Activated CD4-positive, alpha-beta T cell treated with anti-CD3 and anti-CD28 coated beads, Interleukin-2, amount 50 U/mL, for 1 hour (primary cell): ENCODE measurements around the gene TRAPPC14.
"Not testable (repeated sequence)": the region's sequence is repeated elsewhere in the genome, so short reads cannot be mapped to it uniquely, and the experiment has no call there.

ENCODE experiments used
- DNase-seq: peaks from one replicate; pipeline ENCODE4 v3.0.0-alpha.2; 2020

The TRAPPC14 gene

GRCh38 chr7:100152937-100153666 is 5.4 kb downstream of the TRAPPC14 start:
- no peak for DNase-seq

GRCh38 chr7:100152404-100152803 is 6.1 kb downstream of the TRAPPC14 start:
- DNase-seq: no peak

- DNase-seq: peak; percentile 96
Measured at GRCh38 chr7:100148559-100149328, 9.8 kb downstream of the TRAPPC14 start, which contains the start of gene LAMTOR4. LAMTOR4 (plus strand) TSS chr7:100148918; CDS start chr7:100148973, 55 bp downstream.

DNA sequence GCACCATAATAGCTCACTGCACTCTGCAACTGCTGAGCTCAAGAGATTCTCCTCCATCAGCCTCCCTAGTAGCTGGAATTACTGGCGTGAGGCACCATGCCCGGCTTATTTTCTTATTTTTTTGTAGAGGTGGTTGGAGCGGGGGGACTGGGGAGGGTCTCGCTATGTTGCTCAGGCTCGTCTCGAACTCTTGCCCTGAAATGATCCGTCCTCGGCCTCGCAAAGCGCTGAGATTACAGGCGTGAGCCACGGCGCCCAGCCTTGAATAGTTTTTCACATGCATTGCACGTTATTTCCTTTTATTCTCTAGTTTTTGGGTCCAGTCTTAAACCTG is 10.3 kb downstream of the TRAPPC14 start:
- DNase-seq: no peak

DNA sequence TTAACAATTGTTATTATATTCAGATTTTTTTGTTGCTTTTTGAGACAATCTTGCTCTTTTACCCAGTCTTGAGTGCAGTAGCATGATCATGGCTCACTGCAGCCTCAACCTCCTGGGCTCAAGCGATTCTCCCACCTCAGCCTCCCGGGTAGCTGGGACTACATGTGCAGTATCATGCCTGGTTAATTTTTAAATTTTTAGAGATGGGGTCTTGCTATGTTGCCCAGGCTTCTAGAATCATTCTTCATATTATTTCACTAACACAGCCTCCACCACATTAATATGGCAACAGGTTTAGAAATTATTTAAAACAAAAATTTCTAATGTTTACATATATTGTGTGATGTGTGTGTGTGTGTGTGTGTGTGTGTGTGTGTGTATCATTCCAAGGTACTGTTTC is 11.2 kb downstream of the TRAPPC14 start:
- no peak for DNase-seq

DNA sequence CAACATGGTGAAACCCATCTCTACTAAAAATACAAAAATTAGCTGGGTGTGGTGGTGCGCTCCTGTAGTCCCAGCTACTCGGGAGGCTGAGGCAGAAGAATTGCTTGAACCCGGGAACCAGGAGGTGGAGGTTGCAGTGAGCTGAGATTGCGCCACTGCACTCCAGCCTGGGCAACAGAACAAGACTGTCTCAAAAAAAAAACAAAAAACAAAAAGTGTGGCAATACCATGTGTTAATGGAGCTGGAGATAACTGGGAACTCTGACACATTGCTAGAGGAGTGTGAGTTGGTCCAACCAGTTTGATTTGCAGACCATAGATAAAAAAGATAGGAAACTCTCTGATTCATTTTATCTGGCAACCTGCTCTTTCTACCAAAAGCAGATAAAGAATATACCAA is 12.2 kb downstream of the TRAPPC14 start:
- DNase-seq: not testable (repeated sequence)

DNA sequence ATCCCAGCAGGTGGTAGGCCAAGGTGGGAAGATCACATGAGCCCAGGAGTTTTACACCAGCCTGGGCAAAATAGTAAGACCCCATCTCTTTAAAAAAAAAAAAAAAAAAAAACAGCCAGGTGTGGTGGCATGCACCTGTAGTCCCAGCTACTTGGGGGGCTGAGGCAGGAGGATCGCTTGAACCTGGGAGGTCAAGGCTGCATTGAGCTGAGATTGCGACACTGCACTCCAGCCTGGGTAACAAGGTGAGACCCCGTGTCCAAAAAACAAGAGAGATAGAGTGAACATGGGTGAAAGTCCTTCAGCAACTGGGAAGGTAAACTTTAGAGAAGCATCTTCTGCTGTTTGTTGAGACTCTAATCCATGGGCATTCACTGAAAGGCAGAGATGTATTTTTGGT is 16.1 kb downstream of the TRAPPC14 start:
- no peak for DNase-seq

GRCh38 chr7:100141555-100141949 is 17.0 kb downstream of the TRAPPC14 start:
- DNase-seq: no peak

GRCh38 chr7:100137851-100138760 is 20.4 kb downstream of the TRAPPC14 start:
- DNase-seq: no peak

- DNase-seq: peak; percentile 63
Measured at GRCh38 chr7:100132697-100133151, 25.8 kb downstream of the TRAPPC14 start.

DNA sequence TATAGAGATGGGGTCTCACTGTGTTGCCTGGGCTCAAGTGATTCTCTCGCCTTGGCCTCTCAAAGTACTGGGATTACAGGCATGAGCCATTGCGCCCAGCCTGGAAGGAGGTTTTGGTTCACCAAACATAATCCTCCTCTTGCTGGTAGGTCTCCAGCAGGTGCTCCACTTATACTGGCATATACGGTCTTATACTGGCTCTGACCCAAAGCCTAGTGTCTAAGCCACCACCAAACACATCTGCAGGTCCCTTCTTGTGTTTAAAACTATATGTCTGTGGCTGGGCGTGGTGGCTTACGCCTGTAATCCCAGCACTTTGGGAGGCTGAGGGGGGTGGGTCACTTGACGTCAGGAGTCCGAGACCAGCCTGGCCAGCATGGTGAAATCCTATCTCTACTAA is 26.4 kb downstream of the TRAPPC14 start:
- DNase-seq: no peak

DNA sequence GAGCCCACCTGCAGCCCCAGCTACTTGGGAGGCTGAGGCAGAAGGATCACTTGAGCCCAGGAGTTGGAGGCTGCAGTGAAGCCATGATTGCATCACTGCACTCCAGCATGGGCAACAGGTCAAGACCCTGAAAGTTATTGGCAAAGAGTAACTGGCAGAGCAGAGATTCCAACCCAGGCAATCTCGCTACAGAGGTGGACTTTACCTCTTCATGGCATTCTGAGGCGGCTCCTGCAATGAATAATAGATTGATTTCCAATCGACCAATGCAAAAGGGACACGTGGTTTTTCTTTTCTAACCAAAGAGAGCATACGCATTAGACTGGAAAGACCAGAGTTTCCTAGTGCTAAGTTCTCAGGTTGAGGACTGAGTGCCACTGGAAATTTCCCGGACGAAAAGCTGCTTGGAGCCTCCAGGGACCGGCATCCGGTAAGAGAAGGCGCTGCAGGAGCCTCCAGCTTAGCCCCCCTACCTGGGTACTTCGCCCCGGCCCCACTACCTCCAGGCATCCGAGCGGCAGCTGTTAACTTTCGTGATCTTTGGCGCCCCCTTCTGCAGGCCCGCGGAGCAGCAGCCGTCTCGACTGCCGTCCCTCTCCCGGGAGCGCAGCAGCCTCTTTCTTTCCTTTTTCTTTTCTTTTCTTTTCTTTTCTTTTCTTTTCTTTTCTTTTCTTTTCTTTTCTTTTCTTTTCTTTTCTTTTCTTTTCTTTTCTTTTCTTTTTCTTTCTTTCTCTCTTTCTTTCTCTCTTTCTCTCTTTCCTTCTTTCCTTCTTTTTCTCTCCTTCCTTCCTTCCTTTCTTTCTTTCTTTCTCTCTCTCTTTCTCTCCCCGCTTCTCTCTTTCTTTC is 27.7 kb downstream of the TRAPPC14 start:
- peak; percentile 87 for DNase-seq

DNA sequence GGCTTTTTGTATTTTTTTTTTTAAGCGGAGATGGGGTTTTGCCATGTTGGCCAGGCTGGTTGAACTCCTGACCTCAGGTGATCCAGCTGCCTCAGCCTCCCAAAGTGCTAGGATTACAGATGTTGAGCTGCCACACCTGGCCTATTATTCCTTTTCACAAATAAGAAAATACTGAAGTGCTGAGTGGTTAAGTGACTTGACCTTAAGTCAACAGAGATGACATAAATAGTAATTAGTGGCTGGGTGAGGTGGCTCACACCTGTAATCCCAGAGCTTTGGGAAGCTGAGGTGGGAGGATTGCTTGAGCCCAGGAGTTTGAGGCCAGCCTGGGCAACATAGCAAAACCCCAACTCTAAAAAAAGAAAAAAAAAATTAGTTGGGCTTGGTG is 28.3 kb downstream of the TRAPPC14 start:
- not testable (repeated sequence) for DNase-seq

DNA sequence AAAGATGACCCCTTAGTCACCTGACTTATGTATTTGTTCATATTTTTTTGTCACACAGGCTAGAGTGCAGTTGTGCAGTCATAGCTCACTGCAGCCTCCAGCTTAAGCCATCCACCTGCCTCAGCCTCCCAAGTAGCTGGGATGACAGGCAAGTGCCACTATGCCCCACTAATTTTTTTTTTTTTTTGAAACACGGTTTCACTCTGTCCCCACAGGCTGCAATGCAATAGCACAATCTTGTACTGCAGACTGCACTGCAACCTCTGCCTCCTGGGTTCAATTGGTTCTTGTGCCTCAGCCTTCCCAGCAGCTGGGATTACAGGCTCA is 29.9 kb downstream of the TRAPPC14 start:
- no peak for DNase-seq

- peak; percentile 22 for DNase-seq
Measured at GRCh38 chr7:100127866-100128636, 30.5 kb downstream of the TRAPPC14 start.

DNA sequence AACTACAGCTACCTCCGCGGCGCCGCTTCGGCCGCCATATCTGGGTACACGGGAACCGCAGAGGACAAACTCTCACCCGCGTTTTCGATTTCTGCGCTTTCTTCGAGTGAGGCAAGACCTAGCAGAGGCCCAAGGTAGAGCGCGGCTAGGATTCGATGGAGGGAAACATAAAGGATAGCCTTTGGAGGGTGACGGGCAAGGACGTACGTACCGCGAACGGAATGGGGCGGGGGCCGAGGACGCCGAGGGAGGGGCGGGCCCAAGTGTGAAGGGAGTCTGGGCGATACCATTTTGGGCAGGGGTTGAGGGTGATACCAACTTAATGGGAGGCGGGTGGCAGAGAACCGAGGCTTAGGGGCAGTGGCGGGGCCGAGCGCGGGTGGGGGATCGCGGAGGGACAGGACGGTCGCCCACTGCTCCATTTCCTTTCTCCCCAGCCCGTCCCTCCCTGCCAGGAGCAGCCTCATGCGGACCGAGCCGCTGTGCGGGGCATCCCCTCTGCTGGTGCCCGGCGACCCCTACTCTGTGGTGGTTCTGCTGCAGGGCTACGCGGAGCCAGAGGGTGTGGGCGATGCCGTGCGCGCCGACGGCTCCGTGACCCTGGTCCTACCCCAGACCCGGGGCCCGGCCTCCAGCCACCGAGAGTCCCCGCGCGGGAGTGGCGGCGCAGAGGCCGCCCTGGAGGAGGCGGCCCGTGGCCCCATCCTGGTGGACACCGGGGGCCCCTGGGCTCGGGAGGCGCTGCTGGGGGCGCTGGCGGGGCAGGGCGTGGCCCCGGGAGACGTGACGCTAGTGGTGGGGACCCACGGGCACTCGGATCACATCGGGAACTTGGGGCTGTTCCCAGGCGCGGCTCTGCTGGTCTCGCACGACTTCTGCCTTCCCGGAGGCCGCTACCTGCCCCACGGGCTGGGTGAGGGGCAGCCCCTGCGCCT is 31.3 kb downstream of the TRAPPC14 start, which contains the start of gene MBLAC1:
TSS of gene MBLAC1 (plus strand) at position 37 of the 935 bp plus-strand sequence. CDS start at position 466, 429 bp downstream.
- peak; percentile 92 for DNase-seq

DNA sequence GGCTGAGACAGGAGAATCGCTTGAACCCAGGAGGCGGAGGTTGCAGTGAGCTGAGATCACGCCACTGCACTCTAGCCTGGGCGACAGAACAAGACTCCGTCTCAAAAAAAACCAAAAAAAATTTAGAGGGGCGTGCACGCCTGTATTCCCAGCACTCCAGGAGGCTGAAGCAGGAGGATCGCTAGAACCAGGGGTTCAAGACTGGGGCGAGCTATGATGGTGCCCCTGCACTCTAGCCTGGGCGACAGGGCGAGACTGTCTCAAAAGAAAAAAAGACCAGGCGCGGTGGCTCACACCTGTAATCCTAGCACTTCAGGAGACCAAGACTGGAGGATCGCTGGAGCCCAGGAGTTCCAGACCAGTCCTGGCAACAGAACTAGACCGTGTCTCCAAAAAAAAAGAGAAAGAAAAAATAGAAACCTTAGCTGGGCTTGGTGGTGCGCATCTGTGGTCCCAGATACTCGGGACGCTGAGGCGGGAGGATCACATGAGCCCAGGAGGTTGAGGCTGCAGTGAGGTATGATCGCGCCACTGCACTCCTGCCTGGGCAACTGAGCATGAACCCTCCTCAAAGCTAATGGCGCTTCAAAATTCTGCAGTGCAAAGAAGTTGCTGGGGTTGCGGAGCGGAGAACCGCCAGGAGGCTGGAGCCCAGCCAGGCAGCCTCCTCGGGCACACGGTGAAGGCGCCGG is 32.1 kb downstream of the TRAPPC14 start:
- DNase-seq: no peak

DNA sequence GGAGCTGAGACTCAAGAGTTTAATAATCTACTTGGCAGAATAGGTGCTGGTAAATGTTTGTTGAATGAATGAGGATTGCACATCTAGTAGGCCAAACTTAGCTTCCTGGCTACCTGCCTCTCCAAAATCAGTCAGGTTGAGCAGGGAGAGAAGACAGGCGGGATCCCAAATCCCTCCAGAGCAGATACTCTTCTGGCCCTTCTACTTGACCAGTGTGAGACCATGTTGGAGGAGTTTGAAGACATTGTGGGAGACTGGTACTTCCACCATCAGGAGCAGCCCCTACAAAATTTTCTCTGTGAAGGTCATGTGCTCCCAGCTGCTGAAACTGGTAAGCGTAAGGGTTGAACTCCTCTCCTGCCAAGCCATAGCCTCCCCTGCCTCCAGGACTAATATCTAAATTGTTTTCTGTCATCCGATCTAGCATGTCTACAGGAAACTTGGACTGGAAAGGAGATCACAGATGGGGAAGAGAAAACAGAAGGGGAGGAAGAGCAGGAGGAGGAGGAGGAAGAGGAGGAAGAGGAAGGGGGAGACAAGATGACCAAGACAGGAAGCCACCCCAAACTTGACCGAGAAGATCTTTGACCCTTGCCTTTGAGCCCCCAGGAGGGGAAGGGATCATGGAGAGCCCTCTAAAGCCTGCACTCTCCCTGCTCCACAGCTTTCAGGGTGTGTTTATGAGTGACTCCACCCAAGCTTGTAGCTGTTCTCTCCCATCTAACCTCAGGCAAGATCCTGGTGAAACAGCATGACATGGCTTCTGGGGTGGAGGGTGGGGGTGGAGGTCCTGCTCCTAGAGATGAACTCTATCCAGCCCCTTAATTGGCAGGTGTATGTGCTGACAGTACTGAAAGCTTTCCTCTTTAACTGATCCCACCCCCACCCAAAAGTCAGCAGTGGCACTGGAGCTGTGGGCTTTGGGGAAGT is 34.0 kb downstream of the TRAPPC14 start:
- DNase-seq: no peak
